Memory B cell (primary cell): Measurements from ENCODE around the gene SEPTIN3.

Experiments used
- ATAC-seq: fragments of 150-1000 bp; cut with Tn5 transposase; 2 replicates; pipeline ENCODE4 v1.10.0; 2021; ENCODE audit warnings: low read depth, mild to moderate bottlenecking, moderate library complexity
- DNase-seq, 2 donors: peaks; one replicate each; pipeline ENCODE4 v3.0.0; 2022; ENCODE audit warnings: low spot score in 2 of 2
- H3K27ac Mint-ChIP-seq: one replicate; pipeline ENCODE4 v1.8.0; 2022; ENCODE audit warnings: mild to moderate bottlenecking, moderate library complexity, mixed read lengths
- H3K27me3 Mint-ChIP-seq: one replicate; pipeline ENCODE4 v1.8.0; 2022; ENCODE audit warnings: mixed read lengths
- H3K36me3 Mint-ChIP-seq: one replicate; pipeline ENCODE4 v1.8.0; 2022; ENCODE audit warnings: mild to moderate bottlenecking, mixed read lengths
- H3K4me1 Mint-ChIP-seq: one replicate; pipeline ENCODE4 v1.8.0; 2022; ENCODE audit warnings: mixed read lengths
- H3K4me3 Mint-ChIP-seq: one replicate; pipeline ENCODE4 v1.8.0; 2022; ENCODE audit warnings: mild to moderate bottlenecking, moderate library complexity, mixed read lengths
- H3K9me3 Mint-ChIP-seq: one replicate; pipeline ENCODE4 v1.8.0; 2022; ENCODE audit warnings: mixed read lengths

Gene SEPTIN3

GRCh38 chr22:41976961-41977566 lies 7.8 kb downstream of the SEPTIN3 start:
- peak overlapping the region; percentile 70 for H3K4me3 Mint-ChIP-seq
- DNase-seq = no peak
- ATAC-seq = peak; percentile 33
- H3K9me3 Mint-ChIP-seq = no peaks in the 10 kb centered on the region
- H3K27ac Mint-ChIP-seq = no peak overlapping the region
- no peaks in the 10 kb centered on the region for H3K36me3 Mint-ChIP-seq
- peaks cover 15% of the 10 kb centered on the region for H3K4me1 Mint-ChIP-seq
- H3K27me3 Mint-ChIP-seq = peaks cover 34% of the 10 kb centered on the region

- DNase-seq = no peak
- Mint-ChIP-seq H3K9me3 (no peaks in the 10 kb centered on the region), H3K4me3 (no peak overlapping the region), H3K27me3 (peaks cover 25% of the 10 kb centered on the region), H3K36me3 (no peaks in the 10 kb centered on the region), H3K4me1 (peaks cover 15% of the 10 kb centered on the region), H3K27ac (no peak overlapping the region)
- ATAC-seq = no peak
Observed at GRCh38 chr22:41978732-41979131, 9.5 kb downstream of the SEPTIN3 start.

- ATAC-seq (no peak), DNase-seq (no peak)
- Mint-ChIP-seq H3K27ac (no peak overlapping the region), H3K9me3 (no peaks in the 10 kb centered on the region), H3K27me3 (peaks cover 25% of the 10 kb centered on the region), H3K4me3 (no peak overlapping the region), H3K4me1 (peaks cover 15% of the 10 kb centered on the region), H3K36me3 (no peaks in the 10 kb centered on the region)
Observed at GRCh38 chr22:41979423-41980250, 10.4 kb downstream of the SEPTIN3 start.

GRCh38 chr22:41982865-41983264 lies 13.6 kb downstream of the SEPTIN3 start:
- H3K4me3 Mint-ChIP-seq = no peak overlapping the region
- H3K9me3 Mint-ChIP-seq = no peaks in the 10 kb centered on the region
- peaks cover 2% of the 10 kb centered on the region for H3K36me3 Mint-ChIP-seq
- no peak for DNase-seq
- peaks cover 2% of the 10 kb centered on the region for H3K4me1 Mint-ChIP-seq
- no peak overlapping the region for H3K27ac Mint-ChIP-seq
- H3K27me3 Mint-ChIP-seq = peaks cover 11% of the 10 kb centered on the region
- ATAC-seq = no peak

GRCh38 chr22:41983513-41984405 lies 14.5 kb downstream of the SEPTIN3 start:
- H3K9me3 Mint-ChIP-seq = no peaks in the 10 kb centered on the region
- H3K27me3 Mint-ChIP-seq = peaks cover 12% of the 10 kb centered on the region
- peaks cover 2% of the 10 kb centered on the region for H3K4me1 Mint-ChIP-seq
- H3K27ac Mint-ChIP-seq = no peak overlapping the region
- no peak for ATAC-seq
- H3K36me3 Mint-ChIP-seq = peaks cover 2% of the 10 kb centered on the region
- no peak overlapping the region for H3K4me3 Mint-ChIP-seq
- DNase-seq = no peak

GRCh38 chr22:41987276-41987675 lies 18.0 kb downstream of the SEPTIN3 start:
- Mint-ChIP-seq H3K27ac (no peak overlapping the region), H3K9me3 (no peaks in the 10 kb centered on the region), H3K4me3 (no peak overlapping the region), H3K36me3 (peaks cover 2% of the 10 kb centered on the region), H3K4me1 (peaks cover 2% of the 10 kb centered on the region), H3K27me3 (peaks cover 10% of the 10 kb centered on the region)
- DNase-seq (no peak), ATAC-seq (no peak)

- H3K27ac Mint-ChIP-seq = no peak overlapping the region
- peaks cover 8% of the 10 kb centered on the region for H3K27me3 Mint-ChIP-seq
- no peaks in the 10 kb centered on the region for H3K9me3 Mint-ChIP-seq
- DNase-seq (no peak), ATAC-seq (no peak)
- H3K4me1 Mint-ChIP-seq = no peaks in the 10 kb centered on the region
- peaks cover 2% of the 10 kb centered on the region for H3K36me3 Mint-ChIP-seq
- no peak overlapping the region for H3K4me3 Mint-ChIP-seq
Observed at GRCh38 chr22:41989246-41989645, 20.0 kb downstream of the SEPTIN3 start.

- ATAC-seq (no peak), DNase-seq (no peak)
- no peak overlapping the region for H3K27ac Mint-ChIP-seq
- peaks cover 3% of the 10 kb centered on the region for H3K4me1 Mint-ChIP-seq
- H3K27me3 Mint-ChIP-seq = peaks cover 6% of the 10 kb centered on the region
- no peak overlapping the region for H3K4me3 Mint-ChIP-seq
- peaks cover under 1% of the 10 kb centered on the region for H3K36me3 Mint-ChIP-seq
- no peaks in the 10 kb centered on the region for H3K9me3 Mint-ChIP-seq
Observed at GRCh38 chr22:41991111-41991510, 21.9 kb downstream of the SEPTIN3 start.

- no peak overlapping the region for H3K27ac Mint-ChIP-seq
- H3K27me3 Mint-ChIP-seq = peaks cover 5% of the 10 kb centered on the region
- DNase-seq = no peak
- H3K4me1 Mint-ChIP-seq = peaks cover 3% of the 10 kb centered on the region
- no peak overlapping the region for H3K4me3 Mint-ChIP-seq
- no peaks in the 10 kb centered on the region for H3K36me3 Mint-ChIP-seq
- no peaks in the 10 kb centered on the region for H3K9me3 Mint-ChIP-seq
- no peak for ATAC-seq
Observed at GRCh38 chr22:41992496-41992895, 23.3 kb downstream of the SEPTIN3 start.

GRCh38 chr22:41995211-41995610 lies 26.0 kb downstream of the SEPTIN3 start:
- ATAC-seq (no peak), DNase-seq (no peak)
- Mint-ChIP-seq H3K27me3 (no peaks in the 10 kb centered on the region), H3K36me3 (peaks cover 1% of the 10 kb centered on the region), H3K4me3 (no peak overlapping the region), H3K9me3 (no peaks in the 10 kb centered on the region), H3K4me1 (peaks cover 17% of the 10 kb centered on the region), H3K27ac (no peak overlapping the region)

- H3K36me3 Mint-ChIP-seq = peaks cover 11% of the 10 kb centered on the region
- no peak overlapping the region for H3K4me3 Mint-ChIP-seq
- ATAC-seq (no peak), DNase-seq (no peak)
- peaks cover 17% of the 10 kb centered on the region for H3K4me1 Mint-ChIP-seq
- no peak overlapping the region for H3K27ac Mint-ChIP-seq
- H3K27me3 Mint-ChIP-seq = no peaks in the 10 kb centered on the region
- H3K9me3 Mint-ChIP-seq = no peaks in the 10 kb centered on the region
Observed at GRCh38 chr22:41996826-41997225, 27.6 kb downstream of the SEPTIN3 start.

GRCh38 chr22:41998361-41999261 lies 29.4 kb downstream of the SEPTIN3 start, which contains the start of gene WBP2NL:
Gene WBP2NL (plus strand): TSS chr22:41998788. CDS start chr22:41998819, 31 bp downstream.
- ATAC-seq = peak; percentile 96

GRCh38 chr22:42000466-42000865 lies 31.2 kb downstream of the SEPTIN3 start:
- Mint-ChIP-seq H3K36me3 (peaks cover 16% of the 10 kb centered on the region), H3K4me3 (no peak overlapping the region), H3K9me3 (peaks cover under 1% of the 10 kb centered on the region), H3K27me3 (no peaks in the 10 kb centered on the region), H3K27ac (no peak overlapping the region), H3K4me1 (peaks cover 15% of the 10 kb centered on the region)
- ATAC-seq (no peak), DNase-seq (no peak)

More at GRCh38 chr22:41998361-41999261, 29.4 kb downstream of the SEPTIN3 start, which contains the start of gene WBP2NL:
- peak; percentile 83 to 94 for DNase-seq
- H3K36me3 Mint-ChIP-seq = peaks cover 14% of the 10 kb centered on the region
- H3K4me1 Mint-ChIP-seq = peaks cover 17% of the 10 kb centered on the region
- peak within 1 kb of the TSS; percentile 91 for H3K27ac Mint-ChIP-seq
- H3K9me3 Mint-ChIP-seq = no peaks in the 10 kb centered on the region
- no peaks in the 10 kb centered on the region for H3K27me3 Mint-ChIP-seq
- peak within 1 kb of the TSS; percentile 94 for H3K4me3 Mint-ChIP-seq
